Uterus (tissue), 2 donors: ENCODE measurements around the gene CPM.

Experiments used
- POLR2A ChIP-seq, 2 donors: fragments of 450-650 bp; IDR thresholded peaks; one replicate each; pipeline ENCODE4 v1.6.1; 2016; ENCODE audit warnings: antibody characterized with exemption in 2 of 2, mild to moderate bottlenecking in 1 of 2, moderate library complexity in 1 of 2
- TF ChIP-seq, protein P1 (sequence below), 4 experiments: fragments of 200-600 bp in 2 of 4; fragments of 450-650 bp in 2 of 4; sonication (generic) in 2 of 4; IDR thresholded peaks; one replicate each; pipeline ENCODE4 v1.5.1; 2016 to 2019; ENCODE audit warnings: antibody characterized with exemption in 4 of 4, mild to moderate bottlenecking in 2 of 4, moderate library complexity in 1 of 4

DNA sequence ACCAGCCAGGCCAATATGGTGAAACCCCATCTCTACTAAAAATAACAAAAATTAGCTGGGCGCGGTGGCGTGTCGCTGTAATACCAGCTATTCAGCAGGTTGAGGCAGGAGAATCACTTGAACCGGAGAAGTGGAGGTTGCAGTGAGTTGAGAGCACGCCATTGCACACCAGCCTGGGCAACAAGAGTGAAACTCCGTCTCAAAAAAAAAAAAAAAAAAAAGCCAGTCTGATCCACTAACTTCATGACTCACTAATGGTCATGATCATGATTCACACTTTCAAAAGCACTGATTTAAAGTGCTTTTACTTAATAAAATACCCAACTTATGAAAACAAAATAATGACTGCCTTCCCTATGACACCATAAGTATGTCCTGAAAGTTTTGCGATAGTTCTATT lies 38.4 kb upstream of the CPM start:
- no peak for TF ChIP-seq POLR2A (IDR thresholded peaks at IDR 0.05)
- TF ChIP-seq, protein P1, sequence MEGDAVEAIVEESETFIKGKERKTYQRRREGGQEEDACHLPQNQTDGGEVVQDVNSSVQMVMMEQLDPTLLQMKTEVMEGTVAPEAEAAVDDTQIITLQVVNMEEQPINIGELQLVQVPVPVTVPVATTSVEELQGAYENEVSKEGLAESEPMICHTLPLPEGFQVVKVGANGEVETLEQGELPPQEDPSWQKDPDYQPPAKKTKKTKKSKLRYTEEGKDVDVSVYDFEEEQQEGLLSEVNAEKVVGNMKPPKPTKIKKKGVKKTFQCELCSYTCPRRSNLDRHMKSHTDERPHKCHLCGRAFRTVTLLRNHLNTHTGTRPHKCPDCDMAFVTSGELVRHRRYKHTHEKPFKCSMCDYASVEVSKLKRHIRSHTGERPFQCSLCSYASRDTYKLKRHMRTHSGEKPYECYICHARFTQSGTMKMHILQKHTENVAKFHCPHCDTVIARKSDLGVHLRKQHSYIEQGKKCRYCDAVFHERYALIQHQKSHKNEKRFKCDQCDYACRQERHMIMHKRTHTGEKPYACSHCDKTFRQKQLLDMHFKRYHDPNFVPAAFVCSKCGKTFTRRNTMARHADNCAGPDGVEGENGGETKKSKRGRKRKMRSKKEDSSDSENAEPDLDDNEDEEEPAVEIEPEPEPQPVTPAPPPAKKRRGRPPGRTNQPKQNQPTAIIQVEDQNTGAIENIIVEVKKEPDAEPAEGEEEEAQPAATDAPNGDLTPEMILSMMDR (IDR thresholded peaks at IDR 0.05) = no peak
